Upper lobe of left lung (tissue), 6 donors: ENCODE data around the gene TP53BP1. TPM values are rescaled to one million over a fixed set of nuclear protein-coding genes. Genes with fewer than 3 reads are reported as not detected.

Experiments used
- ATAC-seq, 2 donors: fragments of 200-7000 bp; cut with Tn5 transposase; one replicate each; pipeline ENCODE4 v1.9.1; 2022; ENCODE audit warnings: mild to moderate bottlenecking in 2 of 2, moderate library complexity in 2 of 2; ENCODE audit not compliant: low FRiP score in 2 of 2
- DNase-seq, 2 donors: peaks; one replicate each; pipeline ENCODE4 v3.0.0-alpha.2; 2019 to 2020
- H3K27ac ChIP-seq, 4 donors: fragments of 200-600 bp; sonication (generic); one replicate each; pipeline ENCODE4 v1.5.1; 2016 to 2019
- H3K27me3 ChIP-seq, 4 donors: fragments of 200-600 bp; sonication (generic); one replicate each; pipeline ENCODE4 v1.5.1; 2017 to 2019
- H3K36me3 ChIP-seq, 4 donors: fragments of 200-600 bp; sonication (generic); one replicate each; pipeline ENCODE4 v1.5.1; 2016 to 2019
- H3K4me1 ChIP-seq, 4 donors: fragments of 200-600 bp; sonication (generic); one replicate each; pipeline ENCODE4 v1.5.1; 2018 to 2019
- H3K4me3 ChIP-seq, 4 donors: fragments of 200-600 bp; sonication (generic); one replicate each; pipeline ENCODE4 v1.5.1; 2017 to 2019; ENCODE audit warnings: mild to moderate bottlenecking in 2 of 4, moderate library complexity in 1 of 4
- H3K9me3 ChIP-seq, 4 donors: fragments of 200-600 bp; sonication (generic); one replicate each; pipeline ENCODE4 v1.5.1; 2018 to 2019
- CTCF ChIP-seq, 6 experiments: fragments of 450-650 bp in 4 of 6; fragments of 200-600 bp in 2 of 6; sonication (generic) in 2 of 6; IDR thresholded peaks; one replicate each; pipeline ENCODE4 v1.5.1; 2016 to 2019; ENCODE audit warnings: antibody characterized with exemption in 6 of 6
- EP300 ChIP-seq, 4 donors: sonication (generic); formaldehyde crosslinking; IDR thresholded peaks; one replicate each; pipeline ENCODE4 v1.5.1; 2017; ENCODE audit warnings: antibody characterized with exemption in 4 of 4, control low read depth in 2 of 4
- POLR2A ChIP-seq, 4 donors: fragments of 450-650 bp; IDR thresholded peaks; one replicate each; pipeline ENCODE4 v1.5.1; 2016 to 2017; ENCODE audit warnings: antibody characterized with exemption in 4 of 4, mild to moderate bottlenecking in 2 of 4
- POLR2AphosphoS5 ChIP-seq, 2 donors: sonication (generic); formaldehyde crosslinking; IDR thresholded peaks; one replicate each; pipeline ENCODE4 v1.5.1; 2017; ENCODE audit warnings: antibody characterized with exemption in 2 of 2
- WGBS, 2 donors: methylation state at CpG; one replicate each; pipeline ENCODE4 v1.1.5; 2017 to 2018; 5-methylcytosine and 5-hydroxymethylcytosine counted together
- total RNA-seq, 6 donors: library from RNA; depleted of rRNA in 4 of 6; stranded (reverse); fragments of >200 nt in 4 of 6; gene quantifications; one replicate each; pipeline versions ENCODE4 v1.1.0 to v1.2.1, GENCODE V29; 2016 to 2021
- donor health status: DM: no; HTN: no; CAD: no; lungs with moderate emphysema.
- donor health status: DM: no; HTN: yes; CAD: no; lungs with severe emphysema.

Gene TP53BP1
- total RNA-seq, 6 donors from 2014 or later = 19.3 to 122 (median 28.7) TPM

GRCh38 chr15:43519196-43519595 lies 26.2 kb upstream of the TP53BP1 start:
- H3K27ac ChIP-seq = no peak overlapping the region
- DNase-seq (no peak), ATAC-seq (no peak)
- TF ChIP-seq POLR2A (IDR thresholded peaks at IDR 0.05) (no peak), EP300 (IDR thresholded peaks at IDR 0.05) (no peak), CTCF (IDR thresholded peaks at IDR 0.05) (no peak), POLR2AphosphoS5 (IDR thresholded peaks at IDR 0.05) (no peak)
- peaks cover 0 to 3% (median 0%) of the 10 kb centered on the region in 4 donors for H3K27me3 ChIP-seq
- no peaks in the 10 kb centered on the region for H3K9me3 ChIP-seq
- H3K4me1 ChIP-seq = peaks cover 10 to 22% (median 17%) of the 10 kb centered on the region in 4 donors
- H3K36me3 ChIP-seq = peaks cover 0 to 7% (median 0%) of the 10 kb centered on the region in 4 donors
- no peak overlapping the region for H3K4me3 ChIP-seq
- WGBS, 2 donors = 52 to 69% methylated on average over 2 of the region's 2 CpGs

- DNase-seq = no peak
Measured at GRCh38 chr15:43518197-43518761, 25.3 kb upstream of the TP53BP1 start.

GRCh38 chr15:43517354-43518196 lies 24.6 kb upstream of the TP53BP1 start, which contains the start of gene MAP1A:
MAP1A (plus strand) TSS chr15:43517608; CDS start chr15:43521474, 3,866 bp downstream.
- Histone ChIP-seq H3K4me3 (peak within 1 kb of the TSS in 3 of 4 donors; percentile 25 to 41 (median 38)), H3K27me3 (peaks cover 0 to 3% (median 0%) of the 10 kb centered on the region in 4 donors), H3K4me1 (peaks cover 10 to 22% (median 17%) of the 10 kb centered on the region in 4 donors), H3K27ac (peak within 1 kb of the TSS in 2 of 4 donors; percentile 2 to 29), H3K36me3 (peaks cover 0 to 7% (median 0%) of the 10 kb centered on the region in 4 donors), H3K9me3 (no peaks in the 10 kb centered on the region)
- TF ChIP-seq POLR2A (IDR thresholded peaks at IDR 0.05) (no peak), POLR2AphosphoS5 (IDR thresholded peaks at IDR 0.05) (no peak), EP300 (IDR thresholded peaks at IDR 0.05) (no peak), CTCF (IDR thresholded peaks at IDR 0.05) (no peak)
- 2 to 8% methylated on average over 4 to 7 of the region's 15 CpGs for WGBS, 2 donors
- ATAC-seq = peak; percentile 13 to 61
- peak in 1 of 2 donors; percentile 81 for DNase-seq

More at GRCh38 chr15:43518197-43518761, 25.3 kb upstream of the TP53BP1 start:
- peaks cover 0 to 7% (median 0%) of the 10 kb centered on the region in 4 donors for H3K36me3 ChIP-seq
- H3K27ac ChIP-seq = peak overlapping the region in 2 of 4 donors; percentile 2 to 15
- H3K9me3 ChIP-seq = no peaks in the 10 kb centered on the region
- peak; percentile 12 to 22 for ATAC-seq
- peak overlapping the region in 3 of 4 donors; percentile 25 to 41 (median 38) for H3K4me3 ChIP-seq
- WGBS, 2 donors = 6 to 9% methylated on average over 9 to 18 of the region's 18 CpGs
- peaks cover 0 to 3% (median 0%) of the 10 kb centered on the region in 4 donors for H3K27me3 ChIP-seq
- H3K4me1 ChIP-seq = peaks cover 10 to 22% (median 17%) of the 10 kb centered on the region in 4 donors
- TF ChIP-seq CTCF (IDR thresholded peaks at IDR 0.05) (no peak), POLR2AphosphoS5 (IDR thresholded peaks at IDR 0.05) (no peak), EP300 (IDR thresholded peaks at IDR 0.05) (no peak), POLR2A (IDR thresholded peaks at IDR 0.05) (no peak)

GRCh38 chr15:43516801-43517353 lies 23.9 kb upstream of the TP53BP1 start:
- no peak for ATAC-seq
- WGBS, 2 donors = 41 to 47% methylated on average over 4 of the region's 4 CpGs
- H3K4me1 ChIP-seq = peaks cover 10 to 22% (median 17%) of the 10 kb centered on the region in 4 donors
- H3K9me3 ChIP-seq = no peaks in the 10 kb centered on the region
- H3K4me3 ChIP-seq = peak overlapping the region in 3 of 4 donors; percentile 25 to 41 (median 38)
- H3K27me3 ChIP-seq = peaks cover 0 to 3% (median 0%) of the 10 kb centered on the region in 4 donors
- TF ChIP-seq CTCF (IDR thresholded peaks at IDR 0.05) = no peak
- TF ChIP-seq POLR2AphosphoS5 (IDR thresholded peaks at IDR 0.05) = no peak
- TF ChIP-seq POLR2A (IDR thresholded peaks at IDR 0.05) = no peak
- no peak for TF ChIP-seq EP300 (IDR thresholded peaks at IDR 0.05)
- peaks cover 0 to 6% (median 0%) of the 10 kb centered on the region in 4 donors for H3K36me3 ChIP-seq
- no peak for DNase-seq
- H3K27ac ChIP-seq = peak overlapping the region in 1 of 4 donors; percentile 29
